H4 (cell line): ENCODE measurements around the gene HOMEZ. TPM values are rescaled to one million over a fixed set of nuclear protein-coding genes. Genes with fewer than 3 reads are reported as not detected.
"Not testable (repeated sequence)": the region's sequence is repeated elsewhere in the genome, so short reads cannot be mapped to it uniquely, and the experiment has no call there.

Experiments
- DNase-seq: peaks from one replicate; pipeline ENCODE4 v3.0.0-alpha.2; 2015; ENCODE audit warnings: low spot score
- total RNA-seq: library from RNA; depleted of rRNA; stranded (reverse); fragments of >200 nt; shearing (Covaris generic); gene quantifications from 2 replicates; pipeline ENCODE4 v1.2.3, GENCODE V29; 2014; rRNA removed

The HOMEZ gene
- total RNA-seq: 9.8 and 11.4 TPM in 2 replicates

- DNase-seq: peak; percentile 99
Measured at GRCh38 chr14:23286020-23286901, at the start of gene HOMEZ. Gene HOMEZ, minus strand, starts transcription at chr14:23286132. Its CDS starts 180 bp downstream, at chr14:23285952.

DNA sequence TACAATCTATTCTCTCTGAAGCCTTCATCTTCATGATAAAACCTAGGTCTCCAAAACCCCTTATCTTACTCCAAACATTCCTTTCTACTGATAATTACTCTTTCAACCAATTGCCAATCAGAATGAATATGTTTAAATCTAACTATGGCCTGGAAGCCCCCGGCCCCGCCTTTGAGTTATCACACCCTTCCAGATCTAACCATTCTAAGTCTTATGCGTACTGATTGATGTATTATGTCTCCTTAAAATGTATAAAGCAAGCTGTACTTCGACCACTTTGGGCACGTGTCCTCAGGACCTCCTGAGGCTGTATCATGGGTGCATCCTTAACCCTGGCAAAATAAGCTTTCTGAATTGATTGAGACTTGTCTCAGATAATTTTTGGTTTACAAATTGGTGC is 49.7 kb upstream of the HOMEZ start:
- DNase-seq: no peak

- peak; percentile 52 for DNase-seq
Measured at GRCh38 chr14:23327947-23328744, 42.2 kb upstream of the HOMEZ start.

GRCh38 chr14:23326491-23327332 is 40.8 kb upstream of the HOMEZ start:
- DNase-seq: no peak

DNA sequence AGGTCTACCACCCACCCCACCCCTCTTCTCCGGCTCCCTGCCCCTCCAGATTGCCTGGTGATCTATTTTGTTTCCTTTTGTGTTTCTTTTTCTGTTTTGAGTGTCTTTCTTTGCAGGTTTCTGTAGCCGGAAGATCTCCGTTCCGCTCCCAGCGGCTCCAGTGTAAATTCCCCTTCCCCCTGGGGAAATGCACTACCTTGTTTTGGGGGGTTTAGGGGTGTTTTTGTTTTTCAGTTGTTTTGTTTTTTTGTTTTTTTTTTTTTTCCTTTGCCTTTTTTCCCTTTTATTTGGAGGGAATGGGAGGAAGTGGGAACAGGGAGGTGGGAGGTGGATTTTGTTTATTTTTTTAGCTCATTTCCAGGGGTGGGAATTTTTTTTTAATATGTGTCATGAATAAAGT is 39.8 kb upstream of the HOMEZ start:
- DNase-seq: not testable (repeated sequence)

GRCh38 chr14:23324993-23325392 is 39.1 kb upstream of the HOMEZ start:
- DNase-seq: no peak

DNA sequence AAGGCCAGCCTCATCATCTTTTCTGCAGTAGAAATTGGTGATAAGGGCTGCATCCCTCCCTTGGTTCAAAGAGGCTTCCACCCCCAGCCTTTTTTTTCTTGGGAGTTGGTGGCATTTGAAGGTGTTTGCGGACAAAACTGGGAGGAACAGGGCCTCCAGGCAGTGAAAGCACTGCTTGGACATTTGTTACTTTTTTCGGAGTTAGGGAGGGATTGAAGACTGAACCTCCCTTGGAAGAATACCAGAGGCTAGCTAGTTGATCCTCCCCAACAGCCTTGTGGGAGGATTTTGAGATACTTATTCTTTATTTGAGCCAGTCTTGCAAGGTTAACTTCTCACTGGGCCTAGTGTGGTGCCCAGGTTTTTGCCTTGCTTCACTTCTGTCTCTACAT is 38.5 kb upstream of the HOMEZ start:
- no peak for DNase-seq

GRCh38 chr14:23323838-23324454 is 38.0 kb upstream of the HOMEZ start:
- DNase-seq: no peak

GRCh38 chr14:23322568-23323517 is 36.9 kb upstream of the HOMEZ start:
- no peak for DNase-seq

DNA sequence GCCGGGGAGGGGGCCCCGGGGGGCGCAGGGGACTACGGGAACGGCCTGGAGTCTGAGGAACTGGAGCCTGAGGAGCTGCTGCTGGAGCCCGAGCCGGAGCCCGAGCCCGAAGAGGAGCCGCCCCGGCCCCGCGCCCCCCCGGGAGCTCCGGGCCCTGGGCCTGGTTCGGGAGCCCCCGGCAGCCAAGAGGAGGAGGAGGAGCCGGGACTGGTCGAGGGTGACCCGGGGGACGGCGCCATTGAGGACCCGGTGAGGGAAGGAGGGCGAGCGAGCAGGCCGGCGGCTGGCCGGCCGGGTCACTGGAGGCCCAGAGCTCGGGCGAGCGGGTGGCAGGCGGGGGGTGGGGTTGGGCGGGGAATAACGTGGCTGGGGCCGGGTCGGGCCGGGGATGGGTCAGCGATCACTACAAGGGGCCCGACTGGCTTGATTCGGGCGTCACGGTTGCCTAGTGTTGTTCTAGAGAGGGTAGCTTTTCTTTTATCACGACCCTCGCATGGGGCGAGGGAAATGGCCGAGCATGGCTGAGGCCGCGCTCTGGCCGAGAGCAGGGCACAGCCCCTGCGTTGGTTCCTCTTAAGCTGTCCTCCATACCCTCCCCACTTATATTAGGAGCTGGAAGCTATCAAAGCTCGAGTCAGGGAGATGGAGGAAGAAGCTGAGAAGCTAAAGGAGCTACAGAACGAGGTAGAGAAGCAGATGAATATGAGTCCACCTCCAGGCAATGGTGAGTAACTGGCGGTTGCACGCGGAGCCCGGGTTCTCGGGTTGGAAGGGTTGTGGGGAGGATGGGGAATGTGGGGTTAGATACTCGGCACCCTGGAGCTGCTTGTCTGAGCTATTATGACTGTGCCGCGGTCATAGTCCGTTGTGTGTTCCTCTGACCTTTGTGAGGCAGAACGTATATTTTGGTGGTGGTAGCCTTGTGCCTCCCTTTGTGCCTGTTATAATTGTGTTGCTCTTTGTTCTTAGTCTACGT is 35.9 kb upstream of the HOMEZ start:
- DNase-seq: no peak

- DNase-seq: peak; percentile 99
Measured at GRCh38 chr14:23320584-23321571, 34.9 kb upstream of the HOMEZ start, which contains the start of gene PABPN1. Gene PABPN1, plus strand, starts transcription at chr14:23321457. Its CDS starts 13 bp downstream, at chr14:23321470.

- DNase-seq: no peak
Measured at GRCh38 chr14:23319746-23320583, 34.0 kb upstream of the HOMEZ start.

GRCh38 chr14:23316300-23316699 is 30.4 kb upstream of the HOMEZ start:
- no peak for DNase-seq

DNA sequence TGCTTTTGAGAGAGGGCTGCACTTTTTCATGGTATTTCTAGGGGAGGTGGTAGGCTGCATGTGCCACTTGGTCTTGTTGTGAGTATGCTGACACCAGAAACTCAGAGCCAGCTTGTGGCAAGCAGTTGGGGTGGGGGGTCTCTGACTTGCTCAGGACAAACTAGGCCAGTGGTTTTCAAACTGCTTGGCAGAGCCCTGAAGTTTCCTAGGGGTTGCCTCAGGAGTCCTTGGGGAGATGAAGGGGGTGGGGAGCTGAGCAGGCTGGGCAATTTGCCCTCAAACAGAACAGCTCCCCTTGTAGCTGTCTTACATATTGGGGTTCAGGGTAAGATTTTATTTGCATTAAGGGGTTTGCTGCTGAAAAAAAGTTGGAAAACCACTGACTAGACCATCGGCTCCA is 24.6 kb upstream of the HOMEZ start:
- no peak for DNase-seq

DNA sequence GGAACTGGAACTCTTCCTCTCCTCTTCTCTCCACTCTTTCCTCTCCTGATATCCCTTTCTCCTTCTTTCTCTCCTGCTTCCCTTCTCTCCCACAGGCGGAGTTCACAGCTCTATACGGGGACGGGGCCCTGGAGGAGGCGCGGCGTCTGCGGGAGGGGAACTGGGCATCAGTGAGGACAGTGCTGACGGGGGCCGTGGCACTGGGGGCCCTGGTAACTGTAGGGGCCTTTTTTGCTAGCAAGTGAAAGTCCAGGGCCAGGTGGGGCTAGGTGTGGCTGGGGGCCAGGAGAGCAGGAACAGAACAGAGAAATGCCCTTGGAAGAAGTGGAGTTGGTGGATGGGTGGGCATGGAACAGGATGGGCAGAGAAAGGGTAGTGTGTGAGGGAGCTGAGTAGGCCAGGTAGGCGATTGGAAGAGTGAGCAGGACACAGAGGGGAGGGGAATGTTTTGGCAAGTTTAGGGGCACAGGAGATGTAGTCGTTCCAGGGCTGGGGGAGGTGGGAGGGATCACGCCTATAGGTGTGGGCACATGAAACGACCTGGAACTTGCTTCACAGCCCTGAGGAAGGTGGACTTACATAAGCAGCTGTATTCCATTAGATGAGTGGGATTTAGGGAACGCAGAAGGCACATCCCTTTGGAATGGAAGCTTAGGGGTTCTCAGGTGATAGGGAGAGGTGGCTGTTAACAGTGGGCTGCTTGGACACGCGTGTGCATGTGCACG is 23.0 kb upstream of the HOMEZ start:
- no peak for DNase-seq
